ENCODE data around the gene PRKG1. TPM values are rescaled to one million over a fixed set of nuclear protein-coding genes. Genes with fewer than 3 reads are reported as not detected.

PRKG1 gene
- total RNA-seq, 1 experiment from 2014 or later = 0.09 TPM

DNA sequence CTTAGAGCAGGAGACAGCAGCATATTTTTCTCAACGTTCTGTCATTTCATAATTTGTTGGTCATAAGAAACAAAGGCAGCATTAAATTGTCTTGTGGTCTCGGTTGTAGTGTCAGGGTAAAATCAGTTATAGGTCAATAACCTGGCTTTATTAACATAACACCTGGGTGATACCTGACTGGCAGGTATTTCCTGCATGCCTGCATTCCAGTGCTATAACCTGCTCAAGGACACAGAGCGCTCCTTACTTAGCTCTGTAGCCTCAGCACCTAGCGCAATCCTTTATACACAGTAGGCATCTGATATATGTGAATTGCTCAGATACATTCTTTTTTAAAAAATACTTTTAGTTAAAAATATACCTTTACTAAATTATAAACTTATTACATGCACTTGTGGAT lies 38.9 kb upstream of the PRKG1 start:
- TF ChIP-seq, protein P1, sequence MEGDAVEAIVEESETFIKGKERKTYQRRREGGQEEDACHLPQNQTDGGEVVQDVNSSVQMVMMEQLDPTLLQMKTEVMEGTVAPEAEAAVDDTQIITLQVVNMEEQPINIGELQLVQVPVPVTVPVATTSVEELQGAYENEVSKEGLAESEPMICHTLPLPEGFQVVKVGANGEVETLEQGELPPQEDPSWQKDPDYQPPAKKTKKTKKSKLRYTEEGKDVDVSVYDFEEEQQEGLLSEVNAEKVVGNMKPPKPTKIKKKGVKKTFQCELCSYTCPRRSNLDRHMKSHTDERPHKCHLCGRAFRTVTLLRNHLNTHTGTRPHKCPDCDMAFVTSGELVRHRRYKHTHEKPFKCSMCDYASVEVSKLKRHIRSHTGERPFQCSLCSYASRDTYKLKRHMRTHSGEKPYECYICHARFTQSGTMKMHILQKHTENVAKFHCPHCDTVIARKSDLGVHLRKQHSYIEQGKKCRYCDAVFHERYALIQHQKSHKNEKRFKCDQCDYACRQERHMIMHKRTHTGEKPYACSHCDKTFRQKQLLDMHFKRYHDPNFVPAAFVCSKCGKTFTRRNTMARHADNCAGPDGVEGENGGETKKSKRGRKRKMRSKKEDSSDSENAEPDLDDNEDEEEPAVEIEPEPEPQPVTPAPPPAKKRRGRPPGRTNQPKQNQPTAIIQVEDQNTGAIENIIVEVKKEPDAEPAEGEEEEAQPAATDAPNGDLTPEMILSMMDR (IDR thresholded peaks at IDR 0.05; ENCODE audit: insufficient read depth in 1 of 2, low read depth in 1 of 2, low read length in 1 of 2, severe bottlenecking in 1 of 2, unreplicated experiment in 1 of 2) = no peak
- H3K27me3 ChIP-seq (replicated peaks; ENCODE audit: control insufficient read depth, insufficient read depth, low read length) = no peaks in the 10 kb centered on the region
- H3K27ac Mint-ChIP-seq (ENCODE audit: unreplicated experiment) = no peak overlapping the region
- H3K9me3 ChIP-seq = no peaks in the 10 kb centered on the region
- H3K27me3 Mint-ChIP-seq (ENCODE audit: insufficient read depth, unreplicated experiment) = no peaks in the 10 kb centered on the region
- H3K9me3 Mint-ChIP-seq (ENCODE audit: unreplicated experiment) = no peaks in the 10 kb centered on the region
- POLR2A ChIA-PET = no interaction called here
- no peak overlapping the region for H3K4me3 ChIP-seq (ENCODE audit: low read depth, low read length)
- no peaks in the 10 kb centered on the region for H3K4me1 Mint-ChIP-seq (ENCODE audit: low read depth, unreplicated experiment)
- CTCF ChIA-PET = no interaction called here
- H3K36me3 Mint-ChIP-seq (ENCODE audit: insufficient read depth, unreplicated experiment) = no peaks in the 10 kb centered on the region
- H3K4me3 Mint-ChIP-seq (ENCODE audit: unreplicated experiment) = no peak overlapping the region
- DNase-seq = no peak
- intact Hi-C loops (cut with micrococcal nuclease; ENCODE audit: unreplicated experiment) = no loop called here
- no TSS peak for BruUV-seq (replicated peaks)
- no peaks in the 10 kb centered on the region for H3K36me3 ChIP-seq (ENCODE audit: control insufficient read depth, insufficient read depth, low read length)
- H3K4me1 ChIP-seq = no peaks in the 10 kb centered on the region

DNA sequence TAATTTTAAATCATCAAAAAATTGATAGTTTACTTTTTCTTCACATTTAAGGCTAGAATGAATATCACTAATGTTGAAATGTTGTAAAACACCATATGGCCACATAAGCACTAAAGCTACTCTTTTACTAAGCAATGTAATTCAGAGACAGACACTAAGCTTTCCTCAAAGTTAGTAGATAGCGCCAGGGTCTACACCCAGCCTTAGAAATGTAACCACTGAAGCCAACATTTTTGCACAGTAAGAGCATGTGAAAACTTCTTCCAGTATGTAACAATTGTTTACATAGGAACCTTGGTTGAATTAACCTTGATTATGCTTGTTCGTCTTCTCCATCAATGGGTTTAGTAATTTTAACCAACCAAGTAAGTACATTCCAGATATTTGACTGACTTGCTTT lies 28.4 kb upstream of the PRKG1 start:
- Mint-ChIP-seq H3K9me3 (ENCODE audit: unreplicated experiment) (no peaks in the 10 kb centered on the region), H3K4me1 (ENCODE audit: low read depth, unreplicated experiment) (no peaks in the 10 kb centered on the region), H3K27ac (ENCODE audit: unreplicated experiment) (no peak overlapping the region), H3K36me3 (ENCODE audit: insufficient read depth, unreplicated experiment) (no peaks in the 10 kb centered on the region), H3K4me3 (ENCODE audit: unreplicated experiment) (no peak overlapping the region), H3K27me3 (ENCODE audit: insufficient read depth, unreplicated experiment) (peaks cover 13% of the 10 kb centered on the region)
- Histone ChIP-seq H3K9me3 (no peaks in the 10 kb centered on the region), H3K36me3 (ENCODE audit: control insufficient read depth, insufficient read depth, low read length) (no peaks in the 10 kb centered on the region), H3K27me3 (replicated peaks; ENCODE audit: control insufficient read depth, insufficient read depth, low read length) (no peaks in the 10 kb centered on the region), H3K4me3 (ENCODE audit: low read depth, low read length) (no peak overlapping the region), H3K4me1 (no peaks in the 10 kb centered on the region)
- intact Hi-C loops (cut with micrococcal nuclease; ENCODE audit: unreplicated experiment) = no loop called here
- DNase-seq = no peak
- ChIA-PET POLR2A (no interaction called here), CTCF (no interaction called here)
- TF ChIP-seq, protein P1 (IDR thresholded peaks at IDR 0.05; ENCODE audit: insufficient read depth in 1 of 2, low read depth in 1 of 2, low read length in 1 of 2, severe bottlenecking in 1 of 2, unreplicated experiment in 1 of 2) = no peak
- no TSS peak for BruUV-seq (replicated peaks)

DNA sequence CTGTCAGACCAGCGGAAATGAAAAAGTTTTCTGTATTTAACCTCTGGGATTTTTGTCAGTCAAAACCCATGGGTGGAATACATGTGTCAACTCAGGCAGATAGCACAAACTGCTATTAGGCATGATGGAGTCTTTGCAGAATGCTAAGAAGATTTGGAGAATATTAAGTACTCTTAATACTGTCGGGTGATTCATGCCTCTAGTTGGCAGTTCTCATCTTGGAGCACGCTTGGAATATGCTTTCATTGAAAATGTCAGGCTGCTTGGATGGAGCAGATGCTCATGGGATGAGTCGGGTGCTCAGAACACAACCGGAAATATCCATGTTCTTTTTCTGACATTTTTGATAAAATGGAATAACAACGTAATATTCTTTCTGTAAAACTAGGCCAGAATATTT lies 27.6 kb upstream of the PRKG1 start:
- Histone ChIP-seq H3K4me1 (no peaks in the 10 kb centered on the region), H3K27me3 (replicated peaks; ENCODE audit: control insufficient read depth, insufficient read depth, low read length) (no peaks in the 10 kb centered on the region), H3K9me3 (no peaks in the 10 kb centered on the region), H3K36me3 (ENCODE audit: control insufficient read depth, insufficient read depth, low read length) (no peaks in the 10 kb centered on the region), H3K4me3 (ENCODE audit: low read depth, low read length) (no peak overlapping the region)
- no peak for DNase-seq
- no TSS peak for BruUV-seq (replicated peaks)
- TF ChIP-seq, protein P1 (IDR thresholded peaks at IDR 0.05; ENCODE audit: insufficient read depth in 1 of 2, low read depth in 1 of 2, low read length in 1 of 2, severe bottlenecking in 1 of 2, unreplicated experiment in 1 of 2) = no peak
- Mint-ChIP-seq H3K27ac (ENCODE audit: unreplicated experiment) (no peak overlapping the region), H3K4me3 (ENCODE audit: unreplicated experiment) (no peak overlapping the region), H3K36me3 (ENCODE audit: insufficient read depth, unreplicated experiment) (no peaks in the 10 kb centered on the region), H3K27me3 (ENCODE audit: insufficient read depth, unreplicated experiment) (peaks cover 11% of the 10 kb centered on the region), H3K4me1 (ENCODE audit: low read depth, unreplicated experiment) (no peaks in the 10 kb centered on the region), H3K9me3 (ENCODE audit: unreplicated experiment) (no peaks in the 10 kb centered on the region)
- POLR2A ChIA-PET = no interaction called here
- intact Hi-C loops (cut with micrococcal nuclease; ENCODE audit: unreplicated experiment) = no loop called here
- CTCF ChIA-PET = no interaction called here

Data from Caco-2 (cell line).